ENCODE measurements around the gene MYO19.
"Not testable (repeated sequence)": the region's sequence is repeated elsewhere in the genome, so short reads cannot be mapped to it uniquely, and the experiment has no call there.

The MYO19 gene

DNA sequence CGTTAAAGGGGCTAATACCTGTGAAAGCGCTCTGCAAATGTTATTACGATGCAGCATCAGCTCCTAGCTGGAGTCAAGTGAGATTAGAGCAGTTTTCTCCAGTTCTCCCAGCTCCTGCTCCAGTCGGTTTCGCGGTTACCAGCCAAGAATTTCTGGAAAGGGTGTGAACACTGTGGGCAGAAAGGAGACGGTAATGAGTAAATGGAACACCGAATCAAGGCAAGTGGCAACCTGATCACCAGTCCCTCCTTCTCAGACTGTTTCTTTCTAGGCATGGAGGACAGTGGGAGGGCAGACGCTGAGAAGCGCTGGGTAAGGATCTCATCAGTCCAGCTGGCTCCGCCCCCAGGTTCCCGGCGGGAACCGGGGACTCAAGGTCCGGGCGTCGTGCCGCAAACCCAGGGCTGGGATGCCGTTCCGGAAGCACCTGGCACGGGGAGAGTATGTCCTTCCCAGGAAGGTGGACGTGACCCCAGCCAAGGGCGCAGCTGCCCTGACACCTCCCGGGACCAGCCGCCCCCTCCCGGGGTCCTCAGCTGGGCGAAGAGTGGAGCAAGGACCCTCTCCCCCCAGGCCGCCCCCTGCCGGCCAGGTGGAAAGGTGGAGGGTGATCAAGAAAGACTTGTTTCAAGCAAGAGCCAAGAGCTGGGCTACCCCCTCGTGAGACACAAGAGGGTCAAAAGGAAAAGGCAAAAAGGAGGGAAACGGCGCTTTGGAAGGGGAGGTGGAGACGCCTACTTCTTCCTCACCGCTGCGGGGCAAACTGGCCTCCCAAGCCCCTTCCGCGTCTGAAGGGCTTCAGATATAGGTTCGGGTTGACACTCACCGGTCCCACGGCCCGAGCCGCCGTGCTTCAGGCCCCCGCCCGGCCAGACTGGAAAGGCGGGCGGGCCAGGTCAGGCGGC lies 481 bp downstream of the MYO19 start:
- no peak for DNase-seq (ENCODE audit: low read depth in 1 of 2, low spot score in 1 of 2)

GRCh38 chr17:36532435-36532975 lies 2.2 kb downstream of the MYO19 start:
- no peak for DNase-seq (ENCODE audit: low read depth in 1 of 2, low spot score in 1 of 2)

DNA sequence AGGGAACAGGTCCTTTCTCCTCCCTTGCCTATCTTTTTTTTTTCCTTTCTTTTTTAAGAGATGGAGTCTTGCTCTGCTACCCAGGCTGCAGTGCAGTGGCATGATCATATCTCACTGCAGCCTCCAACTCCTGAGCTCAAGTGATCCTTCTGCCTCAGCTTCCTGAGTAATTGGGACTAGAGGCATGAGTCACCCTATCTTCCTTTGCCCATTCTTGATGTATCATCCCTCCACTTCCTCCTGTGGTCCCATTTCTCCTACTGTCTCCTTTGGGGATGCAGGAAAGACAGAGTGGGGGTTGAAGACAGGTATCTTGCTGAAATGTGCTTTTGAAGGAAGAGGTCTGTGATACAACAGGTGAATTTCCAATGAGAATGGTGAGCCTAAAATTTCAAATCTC lies 5.5 kb downstream of the MYO19 start:
- DNase-seq (ENCODE audit: low read depth in 1 of 2, low spot score in 1 of 2): no peak

- no peak for DNase-seq (ENCODE audit: low read depth in 1 of 2, low spot score in 1 of 2)
Measured at GRCh38 chr17:36527621-36528250, 6.9 kb downstream of the MYO19 start.

DNA sequence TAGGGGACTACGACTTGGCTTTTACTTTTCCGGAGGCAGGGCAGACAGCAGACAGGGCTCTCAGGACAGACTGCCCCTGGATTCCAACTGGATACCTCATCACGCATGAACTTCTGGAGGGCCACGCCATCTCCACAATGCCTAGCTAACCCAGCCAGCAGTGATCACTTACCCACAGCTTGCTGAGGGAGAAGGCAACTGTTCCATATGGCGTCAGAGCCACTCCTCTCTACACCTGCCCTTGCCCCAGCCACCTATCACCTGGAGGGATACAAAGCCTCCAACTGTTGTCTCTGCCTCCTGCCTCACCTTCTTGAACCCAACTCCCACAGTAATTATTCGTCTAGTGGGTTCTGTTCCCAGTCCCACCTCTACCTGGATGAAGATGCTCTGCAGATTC lies 8.8 kb downstream of the MYO19 start:
- no peak for DNase-seq (ENCODE audit: low read depth in 1 of 2, low spot score in 1 of 2)

- DNase-seq (ENCODE audit: low read depth in 1 of 2, low spot score in 1 of 2): no peak
Measured at GRCh38 chr17:36525113-36525512, 9.6 kb downstream of the MYO19 start.

DNA sequence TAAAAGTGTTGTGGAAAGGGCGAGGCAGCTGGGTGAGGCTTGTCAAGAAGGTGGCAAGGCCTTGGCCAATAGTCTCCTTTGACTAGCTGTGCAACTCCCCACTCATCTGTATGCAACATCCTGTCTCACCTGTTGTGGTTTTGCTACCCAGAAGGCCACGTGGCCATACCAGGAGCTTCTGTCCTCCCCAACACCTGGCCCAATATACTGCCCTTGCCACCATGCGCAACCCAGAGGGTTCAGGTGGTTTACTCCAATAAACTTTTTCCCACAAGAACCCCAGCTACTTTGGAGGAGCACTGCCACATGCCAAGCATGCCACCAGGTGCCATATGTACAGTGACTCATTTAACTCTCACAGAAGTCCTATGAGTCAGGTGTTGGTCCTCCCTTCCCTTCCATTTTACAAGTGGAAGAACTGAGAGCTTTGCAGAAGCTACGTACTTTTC lies 10.2 kb downstream of the MYO19 start:
- DNase-seq (ENCODE audit: low read depth in 1 of 2, low spot score in 1 of 2): peak in 1 of 2 donors; percentile 16

DNA sequence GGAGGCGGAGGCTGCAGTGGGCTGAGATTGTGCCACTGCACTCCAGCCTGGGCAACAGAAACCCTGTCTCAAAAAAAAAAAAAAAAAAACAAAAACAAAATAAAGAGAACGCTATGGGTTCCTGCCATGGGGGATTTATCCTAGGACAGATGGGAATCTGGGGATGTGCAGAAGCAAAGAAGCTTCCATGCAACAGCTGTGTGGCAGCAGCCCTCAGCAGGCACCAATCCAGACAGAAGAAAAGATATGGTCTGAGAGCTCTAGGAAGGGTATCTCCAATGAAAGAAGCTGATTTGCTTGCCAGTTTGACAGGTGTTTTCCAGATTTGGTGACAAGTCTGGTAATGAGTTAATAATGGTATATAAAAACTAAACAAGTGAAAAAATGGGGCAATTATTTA lies 11.6 kb downstream of the MYO19 start:
- DNase-seq (ENCODE audit: low read depth in 1 of 2, low spot score in 1 of 2): no peak

DNA sequence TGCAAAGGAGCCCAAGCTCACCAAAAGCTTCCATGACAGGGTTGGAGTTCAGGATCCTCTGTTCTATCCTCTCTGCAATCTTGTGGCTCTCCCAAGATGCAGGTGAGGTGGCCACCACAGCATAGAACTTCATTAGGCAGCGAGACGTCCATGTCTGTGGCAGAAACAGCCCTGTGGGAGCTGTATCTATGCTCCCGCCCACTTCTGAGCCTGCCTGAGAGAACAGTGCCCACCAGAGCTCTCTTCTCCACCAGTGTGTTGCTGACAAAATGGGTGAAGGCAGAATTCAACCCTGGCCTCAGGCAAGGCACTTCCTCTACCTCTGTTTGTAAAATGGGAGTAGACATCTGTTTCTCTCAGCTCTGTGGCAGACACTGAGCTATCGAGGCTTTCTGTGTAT lies 18.8 kb downstream of the MYO19 start:
- no peak for DNase-seq (ENCODE audit: low read depth in 1 of 2, low spot score in 1 of 2)

- DNase-seq (ENCODE audit: low read depth in 1 of 2, low spot score in 1 of 2): no peak
Measured at GRCh38 chr17:36514856-36515255, 19.8 kb downstream of the MYO19 start.

- no peak for DNase-seq (ENCODE audit: low read depth in 1 of 2, low spot score in 1 of 2)
Measured at GRCh38 chr17:36512641-36513040, 22.0 kb downstream of the MYO19 start.

DNA sequence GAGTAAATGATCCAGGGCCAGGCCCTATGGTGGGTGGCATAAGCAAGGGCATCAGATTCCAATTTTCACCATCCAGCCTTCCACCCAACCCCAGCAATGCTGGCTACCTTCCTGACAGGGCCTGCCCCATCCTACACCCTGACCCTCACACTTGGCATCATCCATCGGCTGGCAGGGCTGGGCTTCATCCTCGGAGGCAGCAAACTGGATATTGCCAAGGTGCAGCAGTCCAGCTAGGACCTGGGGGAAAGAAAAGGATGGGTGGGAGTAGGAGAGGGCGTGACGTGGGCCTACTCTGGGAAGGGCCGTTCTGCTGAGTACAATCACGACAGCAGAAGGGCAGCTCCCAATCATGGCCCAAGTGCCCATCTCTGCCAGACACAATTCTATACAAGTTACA lies 23.5 kb downstream of the MYO19 start:
- no peak for DNase-seq (ENCODE audit: low read depth in 1 of 2, low spot score in 1 of 2)

DNA sequence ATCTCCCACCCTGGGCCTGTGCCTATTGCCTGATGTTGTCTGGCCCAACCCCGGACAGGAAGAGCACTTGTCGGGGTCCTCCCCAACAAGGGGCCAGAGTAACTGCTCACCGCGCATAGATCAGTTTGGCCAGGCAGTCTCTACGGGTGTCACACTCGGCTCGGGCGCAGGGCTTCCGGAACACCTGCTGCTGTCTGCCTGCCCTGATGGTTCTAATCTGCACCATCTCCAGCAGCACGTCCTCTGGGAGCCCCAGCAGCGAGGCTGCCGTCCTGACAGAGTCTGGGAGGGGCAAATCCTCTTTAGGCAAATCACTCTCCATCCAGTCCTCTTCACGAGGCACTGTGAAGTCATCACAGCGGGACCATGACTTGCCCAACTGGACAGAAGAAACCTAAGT lies 24.0 kb downstream of the MYO19 start:
- DNase-seq (ENCODE audit: low read depth in 1 of 2, low spot score in 1 of 2): no peak

GRCh38 chr17:36509272-36509985 lies 25.2 kb downstream of the MYO19 start:
- no peak for DNase-seq (ENCODE audit: low read depth in 1 of 2, low spot score in 1 of 2)

DNA sequence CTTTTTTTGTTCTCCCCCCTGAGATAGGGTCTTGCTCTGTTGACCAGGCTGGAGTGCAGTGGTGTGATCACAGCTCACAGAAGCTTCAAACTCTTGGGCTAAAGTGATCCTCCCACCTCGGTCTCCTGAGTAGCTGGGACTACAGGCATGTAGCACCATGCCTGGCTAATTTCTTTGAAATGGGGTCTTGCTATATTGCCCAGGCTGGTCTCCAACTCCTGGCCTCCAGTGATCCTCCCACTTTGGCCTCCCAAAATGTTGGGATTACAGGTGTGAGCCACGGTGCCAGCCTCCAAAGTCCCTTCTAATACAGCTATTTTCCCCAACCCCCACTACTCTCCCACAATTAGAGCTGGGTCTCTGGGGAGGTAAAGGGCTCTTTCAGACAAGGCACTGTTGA lies 26.2 kb downstream of the MYO19 start:
- not testable (repeated sequence) for DNase-seq (ENCODE audit: low read depth in 1 of 2, low spot score in 1 of 2)

DNA sequence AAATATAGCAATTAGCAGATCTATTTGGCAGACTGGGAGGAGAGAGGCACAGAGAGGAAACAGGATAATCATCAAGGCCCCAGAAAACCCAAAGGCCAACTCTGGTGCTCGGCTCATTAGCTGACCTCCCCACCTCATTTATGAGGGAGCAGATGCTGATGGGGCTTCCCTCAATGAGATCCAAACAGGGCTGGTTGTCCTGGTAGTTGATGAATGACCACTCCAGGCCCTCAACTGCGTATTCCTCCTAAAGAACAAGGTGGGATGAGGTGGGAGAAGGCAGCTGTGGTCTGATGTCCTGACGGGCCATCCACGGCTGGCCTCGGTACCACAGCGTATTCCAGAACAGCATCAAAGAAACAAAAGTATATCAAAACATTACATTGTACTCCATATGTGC lies 27.4 kb downstream of the MYO19 start:
- no peak for DNase-seq (ENCODE audit: low read depth in 1 of 2, low spot score in 1 of 2)

- DNase-seq (ENCODE audit: low read depth in 1 of 2, low spot score in 1 of 2): no peak
Measured at GRCh38 chr17:36506831-36507230, 27.8 kb downstream of the MYO19 start.

GRCh38 chr17:36506249-36506826 lies 28.3 kb downstream of the MYO19 start:
- DNase-seq (ENCODE audit: low read depth in 1 of 2, low spot score in 1 of 2): no peak

DNA sequence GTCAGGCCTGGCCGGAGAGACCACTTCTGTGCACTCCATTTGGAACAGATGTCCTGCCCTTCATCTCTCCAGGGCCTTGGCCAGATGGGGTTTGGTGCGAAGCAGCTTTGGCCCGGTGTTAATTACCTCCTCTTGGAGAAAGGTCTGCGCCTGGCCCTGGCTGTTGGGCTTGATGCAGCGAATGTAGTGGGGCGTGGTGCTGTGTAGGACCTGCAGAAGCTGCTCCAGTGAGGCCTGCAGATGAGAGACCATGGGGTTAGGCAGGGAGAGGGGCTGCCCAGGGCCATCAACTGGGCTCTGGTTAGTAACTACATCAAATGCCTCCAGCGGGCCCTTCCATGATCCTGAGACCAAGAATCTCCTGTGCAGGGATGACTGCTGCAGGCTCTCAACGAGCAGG lies 29.5 kb downstream of the MYO19 start:
- DNase-seq (ENCODE audit: low read depth in 1 of 2, low spot score in 1 of 2): no peak

- no peak for DNase-seq (ENCODE audit: low read depth in 1 of 2, low spot score in 1 of 2)
Measured at GRCh38 chr17:36504156-36504545, 30.5 kb downstream of the MYO19 start.

GRCh38 chr17:36503456-36504155 lies 31.1 kb downstream of the MYO19 start:
- DNase-seq (ENCODE audit: low read depth in 1 of 2, low spot score in 1 of 2): no peak
